Cortex of kidney (tissue), 1 donor: ENCODE measurements around the gene PDF.

Experiments
- DNase-seq: peaks from one replicate; lab custom pipeline; 2025; lab: John Stamatoyannopoulos, UW

Gene PDF

DNA sequence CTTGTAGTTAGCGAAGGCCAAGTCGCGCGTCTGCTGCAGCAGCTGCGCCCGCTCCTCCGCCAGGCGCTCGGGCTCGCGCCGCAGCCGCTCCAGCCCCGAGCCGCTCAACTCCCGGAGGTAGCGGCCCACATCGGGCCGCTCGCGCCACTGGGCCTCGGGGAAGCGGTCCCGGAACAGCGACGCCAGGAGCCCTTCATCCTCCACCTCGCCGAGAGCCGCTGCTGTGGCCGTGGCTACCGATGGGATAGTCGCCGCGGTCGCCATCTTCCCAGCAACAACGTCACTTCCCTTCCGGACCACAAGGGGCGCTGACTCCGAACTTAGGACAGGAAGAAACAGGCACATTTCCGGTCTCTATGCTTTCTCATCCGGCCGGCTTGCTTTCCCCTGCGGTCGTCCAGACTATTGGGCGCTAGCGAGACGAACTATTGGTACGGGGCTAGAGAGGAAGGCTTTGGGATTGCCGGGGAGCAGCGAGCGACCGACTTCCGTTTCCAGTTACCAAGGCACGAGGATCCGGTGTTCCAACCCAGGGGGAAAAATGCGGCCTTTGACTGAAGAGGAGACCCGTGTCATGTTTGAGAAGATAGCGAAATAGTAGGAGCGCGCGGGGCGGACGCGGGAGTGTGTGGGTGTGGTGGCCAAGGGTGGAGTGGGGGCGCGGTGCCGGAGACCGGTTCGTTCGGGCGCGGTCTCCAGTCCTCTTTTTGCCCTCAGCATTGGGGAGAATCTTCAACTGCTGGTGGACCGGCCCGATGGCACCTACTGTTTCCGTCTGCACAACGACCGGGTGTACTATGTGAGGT, 9.1 kb upstream of the PDF start, which contains the start of the genes COG8 and NIP7:
COG8 (minus strand) TSS at position 276 of the 806 bp plus-strand sequence; CDS start at position 264, 12 bp downstream.
NIP7 (plus strand) TSS at position 484 of the 806 bp plus-strand sequence; CDS start at position 542, 58 bp downstream.
- DNase-seq = no peak

DNA sequence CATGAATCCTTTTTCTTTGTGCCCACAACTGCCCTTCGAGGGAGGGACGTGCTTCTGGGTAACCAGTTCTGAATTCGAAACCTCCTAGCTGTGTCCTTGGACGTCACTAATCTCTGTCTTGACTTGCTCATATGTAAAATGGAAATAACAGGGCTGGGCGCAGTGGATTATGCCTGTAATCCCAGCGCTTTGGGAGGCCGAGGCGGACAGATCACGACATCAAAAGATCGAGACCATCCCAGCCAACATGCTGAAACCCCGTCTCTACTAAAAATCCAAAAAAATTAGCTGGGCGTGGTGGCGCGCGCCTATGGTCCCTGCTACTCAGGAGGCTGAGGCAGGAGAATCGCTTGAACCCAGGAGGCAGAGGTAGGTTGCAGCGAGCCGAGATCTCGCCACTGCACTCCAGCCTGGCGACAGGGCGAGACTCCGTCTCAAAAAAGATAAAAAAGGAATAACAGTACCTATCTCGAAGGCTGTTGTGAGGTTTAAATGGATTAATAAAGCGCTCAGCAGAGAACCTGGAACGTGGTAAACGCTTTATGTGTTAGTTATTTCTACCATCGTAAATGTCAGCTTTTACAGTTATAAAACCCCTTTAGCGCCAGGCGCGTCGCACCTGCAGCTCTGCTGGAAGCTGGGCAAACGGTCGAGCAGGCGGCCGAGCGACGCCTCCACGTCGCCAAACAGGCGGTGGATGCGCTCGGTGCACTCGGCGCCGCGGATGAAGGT, 8.3 kb upstream of the PDF start:
- no peak for DNase-seq

DNA sequence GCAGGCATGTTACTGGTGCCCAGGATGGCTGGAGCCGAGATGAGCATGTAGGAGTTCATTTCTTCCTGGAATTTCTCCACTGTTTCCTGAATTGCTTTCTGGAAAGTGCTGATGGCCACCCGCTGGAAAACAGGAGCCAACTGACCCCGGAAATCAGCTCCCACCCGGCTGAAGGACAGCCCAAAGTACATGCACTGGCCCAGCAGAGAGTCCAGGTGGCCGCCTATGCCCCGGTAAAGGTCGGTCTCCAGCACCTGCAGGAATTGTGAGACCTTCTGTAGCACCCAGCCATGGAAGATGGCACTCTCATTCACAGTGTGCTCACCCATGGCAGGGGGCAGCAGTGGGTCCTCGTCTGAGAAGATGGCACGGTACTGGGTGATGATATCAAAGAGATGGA, 4.3 kb upstream of the PDF start:
- no peak for DNase-seq

DNA sequence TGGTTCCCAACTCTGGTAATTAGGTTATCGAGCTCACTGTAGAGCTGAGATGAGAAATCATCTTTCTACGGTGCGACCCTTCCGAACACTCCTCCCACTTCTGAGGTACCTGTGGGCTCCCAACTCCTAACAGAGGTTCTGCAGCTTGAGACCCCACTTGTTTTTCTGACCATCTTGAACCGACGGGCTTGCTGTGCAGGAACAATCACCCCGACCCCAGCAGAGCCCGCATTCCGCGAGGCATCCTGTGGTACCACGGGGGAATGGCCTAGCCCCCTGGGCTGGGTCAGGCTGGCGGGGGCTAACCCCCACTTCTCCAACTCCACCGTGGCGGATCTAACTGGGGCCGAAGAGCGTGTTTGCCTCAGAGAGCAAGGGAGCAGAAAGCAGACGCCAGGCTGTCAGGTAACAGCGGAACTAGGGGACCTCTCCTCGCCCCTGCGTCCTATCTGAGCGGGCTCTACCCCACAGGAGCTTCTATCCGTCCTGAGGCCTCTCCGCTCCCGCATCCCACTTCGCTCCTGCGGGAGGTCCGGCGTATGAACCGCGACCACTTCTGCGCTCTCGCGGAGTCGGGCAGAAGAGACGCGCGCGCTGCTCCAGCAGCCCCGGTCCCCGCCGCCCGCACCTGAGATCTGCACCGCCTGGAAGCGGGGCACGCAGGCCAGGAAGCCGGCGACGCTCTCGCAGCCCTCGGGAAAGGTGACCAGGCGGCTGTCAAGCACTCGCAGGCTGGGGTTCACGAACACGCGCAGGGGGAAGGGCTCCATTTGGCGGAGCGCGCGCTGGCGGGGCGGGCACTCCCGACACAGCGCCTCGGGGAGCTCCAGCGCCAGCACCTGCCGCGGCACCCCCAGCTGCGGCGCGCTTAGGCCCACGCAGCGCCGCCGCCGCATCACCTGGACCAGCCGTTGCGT, 761 bp downstream of the PDF start:
- no peak for DNase-seq

DNA sequence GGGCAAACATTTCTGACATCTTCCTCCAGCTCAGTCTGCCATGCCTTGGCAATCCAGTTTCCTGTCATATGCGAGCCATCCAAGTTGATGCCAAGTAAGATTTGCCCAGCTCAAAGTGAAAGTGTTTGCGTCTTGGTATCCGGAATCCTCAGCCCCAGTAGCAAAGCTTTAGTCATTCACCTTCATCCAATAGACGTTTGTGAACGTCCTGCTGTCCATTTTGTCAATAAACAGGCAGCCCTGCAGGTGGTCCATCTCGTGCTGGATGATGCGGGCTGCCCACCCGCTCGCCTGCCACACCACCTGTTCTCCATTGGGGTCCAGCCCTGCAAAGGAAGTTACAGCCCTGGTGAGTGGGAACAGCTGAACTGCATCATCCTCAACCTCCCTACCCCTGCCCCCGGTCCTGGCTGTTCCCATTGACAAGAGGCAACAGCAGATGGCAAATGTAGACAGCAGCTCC, 1.5 kb downstream of the PDF start:
- no peak for DNase-seq

DNA sequence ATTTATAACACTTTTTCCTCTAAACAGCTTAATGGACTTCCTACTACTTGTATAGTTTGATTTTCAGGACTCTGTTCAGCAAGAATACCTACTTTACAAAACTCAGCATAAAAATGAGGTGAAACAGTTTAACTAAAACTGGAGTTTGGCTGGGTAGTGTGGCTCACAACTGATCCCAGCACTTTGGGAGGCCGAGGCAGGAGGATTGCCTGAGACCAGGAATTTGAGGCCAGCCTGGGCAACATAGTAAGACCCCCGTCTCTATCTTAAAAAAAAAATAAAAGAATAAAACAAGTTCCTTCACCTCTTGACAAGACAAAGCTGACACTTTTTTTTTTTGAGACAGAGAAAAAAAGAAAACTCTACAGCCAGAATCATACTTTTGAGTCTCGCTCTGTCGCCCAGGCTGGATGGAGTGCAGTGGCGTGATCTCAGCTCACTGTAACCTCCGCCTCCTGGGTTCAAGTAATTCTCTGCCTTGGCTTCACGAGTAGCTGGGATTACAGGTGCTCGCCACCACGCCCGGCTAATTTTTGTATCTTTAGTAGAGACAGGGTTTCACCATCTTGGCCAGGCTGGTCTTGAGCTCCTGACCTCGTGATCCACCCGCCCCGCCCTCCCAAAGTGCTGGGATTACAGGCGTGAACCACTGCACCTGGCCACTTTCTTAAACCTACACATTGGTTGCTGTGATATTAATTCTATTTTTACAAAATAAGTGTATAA, 2.6 kb downstream of the PDF start:
- no peak for DNase-seq

DNA sequence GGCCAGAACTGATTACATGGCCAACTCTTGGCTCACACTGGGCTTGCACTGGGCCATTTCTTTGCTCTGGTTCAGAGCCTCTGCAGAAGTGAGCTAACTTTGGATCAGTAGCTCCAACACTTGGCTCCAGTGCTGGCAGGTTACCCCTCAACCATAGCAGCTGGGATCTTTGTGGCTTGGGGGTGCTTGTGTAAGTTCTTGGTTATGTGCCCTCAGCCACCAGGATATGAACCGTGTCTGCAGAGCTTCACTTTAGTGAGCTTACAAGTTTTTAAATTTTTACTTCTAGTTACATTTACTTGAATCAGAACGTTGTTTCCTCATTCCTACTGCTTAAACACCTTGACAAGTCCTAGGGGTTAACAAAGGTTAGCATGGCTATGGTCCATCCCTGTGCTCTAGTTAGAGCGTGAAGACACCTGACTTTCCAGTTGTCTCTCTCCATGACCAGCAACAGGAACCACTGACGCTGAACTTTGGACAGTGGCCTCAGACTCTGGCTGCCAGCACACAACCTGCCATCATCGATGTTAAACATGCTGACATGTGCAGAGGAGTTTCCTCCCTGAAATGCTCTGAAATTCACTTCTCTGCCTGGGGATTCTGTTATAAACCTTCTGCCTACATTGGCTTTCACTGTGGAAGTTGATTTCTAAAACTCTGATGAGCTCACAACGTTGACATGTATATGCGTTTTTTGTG, 4.1 kb downstream of the PDF start:
- DNase-seq = no peak

DNA sequence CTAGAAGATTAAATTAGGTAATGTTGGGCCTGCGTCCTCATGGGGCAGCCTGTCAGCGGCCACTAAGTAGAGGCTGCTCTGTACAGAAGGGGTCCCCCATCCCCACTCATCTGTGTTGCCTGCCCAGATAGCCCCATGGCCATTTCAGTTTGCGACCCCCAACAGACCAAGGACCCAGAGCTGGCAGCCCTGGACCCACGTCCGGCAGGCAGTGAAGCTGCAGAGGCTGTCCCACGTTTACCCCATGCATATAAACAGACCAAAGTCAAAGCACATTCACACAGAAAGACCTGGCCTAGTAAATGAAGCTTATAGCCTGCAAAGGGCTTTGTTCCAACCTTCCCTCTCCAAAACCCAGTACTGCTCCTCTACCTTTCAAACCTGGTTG, 4.6 kb downstream of the PDF start:
- no peak for DNase-seq

DNA sequence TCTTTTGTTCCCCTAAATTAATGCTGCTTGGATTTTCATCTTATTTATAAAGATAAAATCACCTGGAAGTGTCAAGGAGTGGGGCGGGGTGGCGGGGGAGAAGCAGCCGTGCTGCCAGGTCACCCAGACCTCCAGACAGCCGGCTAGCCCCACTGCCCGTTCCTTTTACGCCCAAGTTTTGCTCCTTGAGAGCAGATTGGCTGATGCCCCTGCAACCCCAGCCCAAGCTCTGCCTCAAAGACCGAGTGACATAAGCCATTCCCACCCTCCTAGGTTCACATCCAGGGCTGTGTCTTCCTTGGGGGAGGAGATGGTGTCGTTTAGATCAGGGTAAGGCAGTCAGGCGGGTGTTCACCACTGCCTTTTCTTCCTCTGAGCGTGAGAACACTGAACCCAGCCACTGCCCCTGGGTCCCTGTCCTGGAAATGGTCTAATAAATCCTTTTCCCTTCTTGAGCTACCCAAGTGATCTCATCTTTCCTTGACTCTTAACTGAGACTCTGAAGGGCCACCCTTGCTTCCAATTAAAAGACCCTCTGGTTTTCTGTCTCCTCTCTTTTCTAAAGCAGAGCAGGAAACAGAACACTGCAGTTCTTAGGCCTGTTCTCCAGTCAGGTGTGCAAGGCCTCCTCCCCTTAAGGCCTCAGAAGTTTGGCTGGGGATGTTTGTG, 5.7 kb downstream of the PDF start:
- DNase-seq = no peak

DNA sequence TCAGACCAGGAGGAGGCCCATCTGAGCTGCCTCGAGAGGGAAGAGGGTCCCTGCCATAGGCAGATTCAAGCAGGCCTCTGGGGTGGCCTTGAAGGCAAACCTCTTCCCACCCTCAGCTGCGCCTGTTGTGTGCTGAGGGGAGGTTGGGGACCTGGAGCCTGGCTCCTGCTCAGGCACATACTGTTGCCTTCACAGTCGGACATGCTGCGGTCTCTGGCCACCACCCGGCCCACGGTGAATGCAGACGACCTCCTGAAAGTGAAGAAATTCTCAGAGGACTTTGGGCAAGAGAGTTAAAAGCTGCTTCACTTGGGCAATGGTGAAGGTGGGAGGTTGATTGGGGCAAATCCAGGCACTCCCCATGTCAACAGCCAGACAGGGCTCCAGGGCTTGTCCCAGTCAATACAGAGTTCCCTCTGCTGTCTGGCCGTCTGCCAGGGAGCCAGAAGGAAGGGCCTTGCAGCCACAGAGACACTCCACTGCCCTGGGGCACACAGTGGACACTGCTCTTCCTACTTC, 6.3 kb downstream of the PDF start:
- DNase-seq = no peak

DNA sequence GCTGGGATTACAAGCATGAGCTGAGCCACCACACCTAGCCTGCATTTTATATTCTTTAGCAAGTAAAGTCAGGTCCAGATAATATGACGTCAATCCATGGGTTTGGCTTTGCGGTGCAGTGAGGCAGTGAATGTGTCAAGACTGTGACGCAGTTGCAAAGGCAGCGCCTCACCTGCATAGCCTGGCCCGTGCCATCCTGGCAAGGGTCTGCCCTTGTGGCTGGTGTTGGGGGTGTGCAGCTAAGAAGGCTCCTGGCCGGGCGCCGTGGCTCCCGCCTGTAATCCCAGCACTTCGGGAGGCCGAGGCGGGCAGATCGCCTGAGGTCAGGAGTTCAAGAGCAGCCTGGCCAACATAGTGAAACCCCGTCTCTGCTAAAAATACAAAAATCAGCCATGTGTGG, 7.0 kb downstream of the PDF start:
- DNase-seq = no peak

DNA sequence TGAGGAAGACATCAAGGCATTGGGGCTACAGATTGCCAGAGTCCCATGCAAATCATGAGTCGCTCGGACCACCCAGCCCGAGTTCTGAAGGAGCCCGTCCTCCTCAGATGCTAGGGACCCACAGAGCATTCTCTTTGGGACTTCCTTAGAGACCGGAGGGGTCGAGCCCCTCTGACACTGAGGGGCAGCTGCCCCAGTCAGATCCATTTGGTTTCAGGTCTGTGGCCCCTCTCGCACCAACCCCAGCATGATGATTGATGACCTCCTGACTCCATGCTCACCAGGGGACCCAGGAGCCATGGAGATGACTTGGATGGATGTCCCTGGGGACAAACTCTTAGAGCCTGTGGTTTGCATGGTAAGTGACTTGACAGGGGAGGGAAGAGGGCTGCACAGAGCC, 8.0 kb downstream of the PDF start:
- DNase-seq = no peak

DNA sequence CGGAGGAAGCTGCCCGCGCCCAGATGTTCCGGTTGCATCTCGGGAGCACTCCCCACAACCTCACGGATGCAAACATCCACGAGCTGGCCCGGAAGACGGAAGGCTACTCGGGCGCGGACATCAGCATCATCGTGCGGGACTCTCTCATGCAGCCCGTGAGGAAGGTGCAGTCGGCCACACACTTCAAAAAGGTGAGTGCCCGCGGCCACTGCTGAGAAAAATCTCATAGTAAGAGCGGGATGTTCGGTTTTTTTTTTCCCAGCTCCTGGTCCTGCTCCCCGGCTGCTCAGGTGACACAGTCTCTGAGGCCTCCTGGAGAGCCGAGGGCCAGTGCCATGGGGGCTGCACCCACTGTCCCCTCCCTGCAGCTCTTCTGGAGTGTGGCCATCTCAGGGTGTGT, 9.3 kb downstream of the PDF start:
- no peak for DNase-seq

DNA sequence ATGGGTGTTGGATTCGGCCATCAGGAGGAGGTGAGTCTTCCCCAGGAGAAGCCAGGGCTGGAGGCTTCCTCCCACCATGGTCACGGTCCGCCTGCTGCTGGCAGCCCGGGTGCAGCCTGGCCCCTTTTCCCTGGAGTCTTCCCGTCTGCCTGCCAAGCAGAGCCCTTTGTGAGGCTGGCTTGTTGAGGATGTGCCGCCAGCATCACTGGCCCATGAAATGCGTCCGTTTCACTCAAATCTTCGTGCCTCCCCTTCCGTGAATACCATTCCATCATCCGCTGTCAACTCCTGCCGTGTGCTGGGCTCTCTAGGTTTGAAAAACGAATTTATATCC, 9.7 kb downstream of the PDF start:
- DNase-seq = no peak

DNA sequence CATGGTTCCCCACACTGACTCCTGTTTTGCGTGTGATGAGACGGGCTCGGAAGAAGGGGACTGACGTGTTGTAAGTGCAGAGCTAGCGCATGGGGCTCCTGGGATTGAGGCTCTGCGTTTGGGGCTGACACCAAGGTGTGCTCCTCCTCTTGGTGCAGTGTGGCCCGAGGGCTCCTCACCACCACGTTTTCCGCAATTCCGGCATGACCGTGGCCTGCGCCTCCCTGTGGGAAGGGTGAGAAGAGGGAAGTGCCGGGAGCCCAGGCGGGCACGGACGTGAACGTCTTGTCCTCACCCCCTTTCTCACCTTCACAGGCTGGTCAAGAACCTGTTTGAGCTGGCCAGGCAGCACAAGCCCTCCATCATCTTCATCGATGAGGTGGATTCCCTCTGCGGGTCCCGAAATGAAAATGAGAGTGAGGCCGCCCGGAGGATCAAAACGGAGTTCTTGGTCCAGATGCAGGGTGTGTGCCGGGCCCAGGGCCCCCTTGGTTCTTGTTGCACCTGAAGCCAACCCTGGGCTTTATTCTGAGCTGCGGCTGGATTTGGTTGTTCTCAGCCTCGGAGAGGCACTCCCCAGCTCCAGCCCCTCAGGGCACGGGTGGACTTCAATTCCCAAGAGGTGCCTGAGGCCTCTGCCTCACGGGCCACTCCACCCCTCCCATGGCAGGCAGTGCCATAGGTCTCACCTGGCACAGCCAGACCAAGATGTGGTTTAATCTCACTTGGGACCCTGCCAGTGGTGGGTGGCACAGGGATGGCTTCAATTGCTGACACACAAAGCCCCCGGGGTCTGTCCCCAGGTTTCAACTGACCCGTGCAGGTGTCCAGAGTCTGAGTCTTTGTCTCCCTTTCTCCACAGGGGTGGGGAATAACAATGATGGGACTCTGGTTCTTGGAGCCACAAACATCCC, 10.3 kb downstream of the PDF start:
- no peak for DNase-seq

DNA sequence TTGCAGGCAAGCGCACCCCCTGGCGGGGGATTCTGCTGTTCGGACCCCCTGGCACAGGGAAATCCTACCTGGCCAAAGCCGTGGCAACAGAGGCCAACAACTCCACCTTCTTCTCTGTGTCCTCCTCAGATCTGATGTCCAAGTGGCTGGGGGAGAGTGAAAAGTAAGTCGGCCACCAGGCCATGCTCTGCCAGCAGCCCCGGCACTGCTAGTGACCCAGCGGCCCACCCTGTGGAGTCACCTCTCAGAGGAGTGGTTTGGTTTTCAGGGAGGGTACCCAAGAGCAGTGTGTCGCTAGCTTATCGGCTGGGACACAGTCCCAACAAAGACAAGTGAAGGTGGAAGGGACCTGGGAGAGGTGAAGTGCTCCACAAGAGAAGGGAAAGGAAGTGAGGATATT, 11.0 kb downstream of the PDF start:
- no peak for DNase-seq

DNA sequence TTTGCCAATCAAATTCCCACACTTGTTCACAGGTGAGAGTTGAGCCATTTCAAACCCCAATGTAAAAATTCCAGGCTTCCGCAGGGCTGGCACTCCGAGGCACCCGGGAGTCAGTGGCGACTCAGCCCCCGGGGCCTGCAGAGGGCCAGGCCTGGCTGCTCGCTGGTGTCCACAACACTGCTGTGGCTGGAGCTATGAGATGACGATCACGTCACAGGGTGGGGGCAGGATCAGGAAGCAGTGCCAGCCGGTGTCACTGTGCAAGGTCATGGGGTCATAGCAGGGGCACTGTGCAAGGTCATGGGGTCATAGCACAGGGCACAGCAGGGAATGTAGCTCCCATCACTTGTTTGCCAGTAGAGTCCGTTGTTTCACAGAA, 11.5 kb downstream of the PDF start:
- DNase-seq = no peak

DNA sequence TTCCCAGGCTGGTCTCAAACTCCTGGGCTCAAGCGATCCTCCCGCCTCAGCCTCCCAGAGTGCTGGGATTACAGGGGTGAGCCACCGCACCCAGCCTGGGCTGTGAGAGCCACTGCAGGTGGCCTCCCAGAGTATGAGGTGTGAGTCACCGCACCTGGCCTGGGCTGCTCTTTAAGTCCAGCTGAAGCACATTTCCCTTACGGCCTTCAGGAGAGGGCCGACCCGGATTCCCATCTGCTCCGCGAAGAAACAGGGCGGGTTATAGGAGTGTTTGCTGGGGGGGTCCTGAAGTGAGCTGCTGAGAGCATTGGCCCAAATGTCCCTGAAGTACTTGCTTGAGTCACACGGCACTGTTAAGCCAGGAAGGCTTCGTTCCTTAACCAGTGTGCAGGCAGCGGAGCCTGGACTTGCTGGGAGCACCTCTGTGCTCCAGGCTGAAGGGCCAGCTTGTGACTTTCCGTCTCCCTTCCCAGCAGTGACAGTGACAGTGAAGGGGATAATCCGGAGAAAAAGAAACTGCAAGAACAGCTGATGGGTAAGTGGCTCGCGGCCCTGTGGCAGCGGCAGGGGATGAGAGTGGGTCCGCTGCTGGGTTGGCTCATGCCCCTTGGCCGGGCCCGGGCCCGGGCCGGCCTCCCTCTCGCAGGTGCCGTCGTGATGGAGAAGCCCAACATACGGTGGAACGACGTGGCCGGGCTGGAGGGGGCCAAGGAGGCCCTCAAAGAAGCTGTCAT, 12.0 kb downstream of the PDF start:
- no peak for DNase-seq
